Ovary (tissue), 3 donors: ENCODE data around the gene OR1I1.

Experiments used
- POLR2A ChIP-seq: fragments of 450-650 bp; IDR thresholded peaks from one replicate; pipeline ENCODE4 v1.6.1; 2017; ENCODE audit warnings: antibody characterized with exemption, mild to moderate bottlenecking, moderate library complexity
- TF ChIP-seq, protein P1 (sequence below), 3 donors: fragments of 450-650 bp in 2 of 3; fragments of 200-600 bp in 1 of 3; IDR thresholded peaks; one replicate each; pipeline versions ENCODE4 v1.5.1 to v1.8.0; 2016 to 2022; ENCODE audit warnings: antibody characterized with exemption in 3 of 3, mild to moderate bottlenecking in 1 of 3
- donor health status: DM: no; HTN: no; CAD: no.

GRCh38 chr19:15116856-15117255 is 34.8 kb downstream of the OR1I1 start:
- TF ChIP-seq POLR2A: no peak
- TF ChIP-seq, protein P1, sequence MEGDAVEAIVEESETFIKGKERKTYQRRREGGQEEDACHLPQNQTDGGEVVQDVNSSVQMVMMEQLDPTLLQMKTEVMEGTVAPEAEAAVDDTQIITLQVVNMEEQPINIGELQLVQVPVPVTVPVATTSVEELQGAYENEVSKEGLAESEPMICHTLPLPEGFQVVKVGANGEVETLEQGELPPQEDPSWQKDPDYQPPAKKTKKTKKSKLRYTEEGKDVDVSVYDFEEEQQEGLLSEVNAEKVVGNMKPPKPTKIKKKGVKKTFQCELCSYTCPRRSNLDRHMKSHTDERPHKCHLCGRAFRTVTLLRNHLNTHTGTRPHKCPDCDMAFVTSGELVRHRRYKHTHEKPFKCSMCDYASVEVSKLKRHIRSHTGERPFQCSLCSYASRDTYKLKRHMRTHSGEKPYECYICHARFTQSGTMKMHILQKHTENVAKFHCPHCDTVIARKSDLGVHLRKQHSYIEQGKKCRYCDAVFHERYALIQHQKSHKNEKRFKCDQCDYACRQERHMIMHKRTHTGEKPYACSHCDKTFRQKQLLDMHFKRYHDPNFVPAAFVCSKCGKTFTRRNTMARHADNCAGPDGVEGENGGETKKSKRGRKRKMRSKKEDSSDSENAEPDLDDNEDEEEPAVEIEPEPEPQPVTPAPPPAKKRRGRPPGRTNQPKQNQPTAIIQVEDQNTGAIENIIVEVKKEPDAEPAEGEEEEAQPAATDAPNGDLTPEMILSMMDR (IDR thresholded peaks at IDR 0.05): no peak
